DMS 273 (cell line): ENCODE data around the gene TUBGCP5.
"Not testable (repeated sequence)": the region's sequence is repeated elsewhere in the genome, so short reads cannot be mapped to it uniquely, and the experiment has no call there.

Experiments
- DNase-seq: peaks from one replicate; lab custom pipeline; 2025; ENCODE audit not compliant: unreplicated experiment; lab: John Stamatoyannopoulos, UW

Gene TUBGCP5

DNA sequence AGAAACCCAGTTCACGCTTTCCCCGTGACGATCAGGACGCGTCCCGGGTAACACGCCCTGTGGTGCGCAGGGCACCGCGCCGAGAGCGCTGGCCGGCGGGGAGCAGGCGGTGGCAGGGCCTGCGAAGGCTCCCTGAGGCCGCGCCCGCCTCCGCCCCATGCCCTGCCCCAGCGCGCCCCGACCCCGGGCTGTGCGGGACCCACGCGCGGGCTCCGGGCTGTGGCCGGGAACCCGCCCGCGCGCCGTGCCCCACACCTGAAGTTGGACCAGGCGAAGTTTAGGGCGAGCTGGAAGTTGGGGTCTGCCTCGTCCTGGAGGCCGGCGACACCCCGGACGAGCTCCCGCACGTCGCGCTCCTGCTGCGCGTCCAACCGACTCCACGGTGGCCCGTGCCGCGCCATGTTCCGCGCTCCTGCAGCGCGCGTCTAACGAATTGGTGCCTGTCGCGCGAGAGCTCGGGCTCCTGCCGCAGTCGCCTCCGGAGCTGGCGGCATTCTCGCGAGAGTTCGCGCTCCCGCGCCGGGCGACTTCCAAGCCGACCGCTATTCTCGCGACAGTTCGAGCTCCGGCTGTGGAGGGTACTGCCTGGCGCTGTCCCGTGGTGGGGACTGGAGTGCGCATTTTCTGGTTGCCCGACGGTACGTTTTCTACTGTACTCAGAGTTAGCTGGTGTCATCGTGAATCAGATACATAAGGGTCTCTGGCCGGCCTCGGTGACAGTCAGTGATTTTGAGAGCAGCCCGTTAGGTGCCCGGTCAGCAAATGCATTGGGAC, at the start of gene TUBGCP5:
Gene TUBGCP5, minus strand, starts transcription at position 427 of the 774 bp plus-strand sequence. Its CDS starts 26 bp downstream, at position 401.
- DNase-seq = peak; percentile 97

DNA sequence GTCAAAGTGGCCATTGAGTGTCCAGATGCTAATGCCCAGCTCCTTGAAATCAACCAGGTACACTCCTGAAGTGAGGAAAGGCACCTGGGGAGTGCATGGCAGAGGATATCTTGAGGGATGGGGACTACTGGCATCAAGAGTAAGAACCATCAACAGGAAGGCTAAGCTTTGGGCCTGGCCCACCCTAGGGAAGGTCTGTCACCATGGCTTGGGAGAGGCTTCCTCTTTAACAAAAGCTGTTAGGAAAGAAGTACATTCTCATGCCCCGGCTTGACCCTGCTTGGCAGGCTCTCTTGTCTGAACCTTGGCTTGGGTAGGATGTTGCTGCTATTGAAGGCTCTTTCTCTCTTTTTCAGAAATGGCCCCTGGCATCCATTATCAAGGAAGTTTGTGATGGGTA, 43.7 kb upstream of the TUBGCP5 start:
- DNase-seq = no peak

DNA sequence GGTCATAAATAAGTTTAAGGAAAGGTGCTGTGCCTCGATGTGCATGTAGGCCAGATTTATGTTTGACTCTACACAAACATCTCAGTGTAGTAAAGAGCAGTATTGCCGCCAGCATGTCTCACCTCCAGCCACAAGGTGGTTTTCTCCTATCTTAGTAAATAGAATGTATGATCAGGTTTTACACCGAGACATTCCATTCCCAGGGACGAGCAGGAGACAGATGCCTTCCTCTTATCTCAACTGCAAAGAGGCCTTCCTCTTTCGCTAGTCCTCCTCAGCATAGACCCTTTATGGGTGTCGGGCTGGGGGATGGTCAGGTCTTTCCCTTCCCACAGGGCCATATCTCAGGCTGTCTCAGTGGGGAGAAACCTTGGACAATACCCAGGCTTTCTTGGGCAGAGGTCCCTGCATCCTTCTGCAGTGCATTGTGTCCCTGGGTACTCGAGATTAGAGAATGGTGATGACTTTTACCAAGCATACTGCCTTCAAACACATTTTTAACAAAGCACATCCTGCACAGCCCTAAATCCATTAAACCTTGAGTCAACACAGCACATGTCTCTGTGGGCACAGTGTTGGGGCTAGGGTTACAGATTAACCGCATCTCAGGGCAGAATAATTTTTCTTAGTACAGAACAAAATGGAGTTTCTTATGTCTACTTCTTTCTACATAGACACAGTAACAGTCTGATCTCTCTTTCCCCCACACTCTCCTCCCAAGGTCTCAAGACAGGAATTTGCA, 42.8 kb upstream of the TUBGCP5 start:
- DNase-seq = not testable (repeated sequence)

DNA sequence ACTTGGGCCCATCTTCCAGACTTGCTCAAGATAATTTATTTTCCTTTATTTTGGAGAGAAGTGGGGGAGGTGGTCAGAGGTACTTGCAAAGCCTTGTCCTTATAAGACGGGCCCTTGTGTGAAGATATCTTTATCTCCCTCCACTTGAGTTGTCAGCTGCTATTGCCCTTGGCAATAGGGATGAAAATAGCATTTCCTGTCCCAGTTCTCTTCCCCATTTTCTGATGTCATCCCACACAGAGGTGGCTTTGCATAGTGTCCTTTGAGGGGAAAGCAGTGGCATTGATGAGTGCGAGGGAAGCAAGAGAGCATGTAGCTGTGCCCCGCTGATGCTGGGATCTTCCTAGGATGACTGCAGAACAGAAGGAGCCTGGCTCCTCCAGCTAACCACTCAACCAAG, 41.9 kb upstream of the TUBGCP5 start:
- DNase-seq = no peak

DNA sequence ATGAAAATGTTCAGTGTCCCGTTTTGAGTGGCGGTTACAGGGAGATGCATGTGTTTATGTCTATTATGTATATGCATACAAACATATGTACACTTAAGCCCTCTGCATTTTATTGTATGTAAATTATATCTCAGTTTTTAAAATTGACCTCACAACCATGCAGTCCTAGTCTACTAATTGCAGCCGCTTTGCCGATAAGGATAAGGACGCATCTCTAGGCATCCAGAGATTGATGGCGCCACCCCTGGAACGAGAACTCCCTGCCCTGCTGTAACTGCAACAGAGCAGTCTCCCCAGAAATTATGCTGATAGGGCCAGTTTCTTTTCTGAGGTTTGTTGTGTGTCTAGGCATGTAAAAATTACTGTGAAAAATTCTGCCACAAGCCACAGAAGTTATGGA, 40.4 kb upstream of the TUBGCP5 start:
- DNase-seq = no peak

DNA sequence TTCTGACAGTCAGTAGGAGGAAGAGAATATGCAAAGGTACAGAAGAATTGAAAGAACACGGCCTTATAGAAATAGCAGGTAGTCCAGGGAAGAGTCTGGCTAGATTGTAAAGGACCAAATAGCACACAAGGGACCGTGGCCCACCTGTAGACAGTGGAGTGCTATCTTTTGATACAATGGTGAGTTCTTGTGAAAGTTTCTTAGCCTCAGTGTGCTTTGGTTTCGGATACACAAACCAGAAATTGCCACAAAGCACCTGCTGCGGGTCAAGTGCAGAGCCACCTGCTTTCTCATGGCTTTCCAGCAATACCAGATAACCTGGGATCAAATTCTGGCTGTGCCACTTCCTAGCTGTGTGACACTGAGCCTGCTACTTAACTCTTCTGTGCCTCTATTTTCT, 36.6 kb upstream of the TUBGCP5 start:
- no peak for DNase-seq

DNA sequence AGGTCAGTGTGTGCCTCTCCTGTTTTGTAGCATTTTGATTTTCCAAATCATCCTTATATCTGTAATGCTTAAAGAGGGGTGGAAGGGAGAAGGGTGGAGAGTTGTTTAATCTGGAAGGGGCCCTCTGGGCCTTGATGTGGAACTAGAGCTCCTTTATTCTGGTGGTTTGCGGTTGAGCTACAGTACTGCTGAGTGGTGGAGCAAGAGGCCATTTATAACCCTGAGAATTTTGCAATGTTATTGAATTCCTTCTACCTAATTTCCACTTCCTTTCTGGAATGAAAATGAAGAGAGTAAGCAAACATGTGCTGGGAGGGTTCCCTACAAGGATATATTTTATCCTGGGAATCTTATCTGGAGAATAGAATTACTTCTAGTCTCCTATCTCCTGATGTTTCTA, 35.3 kb upstream of the TUBGCP5 start:
- DNase-seq = no peak

DNA sequence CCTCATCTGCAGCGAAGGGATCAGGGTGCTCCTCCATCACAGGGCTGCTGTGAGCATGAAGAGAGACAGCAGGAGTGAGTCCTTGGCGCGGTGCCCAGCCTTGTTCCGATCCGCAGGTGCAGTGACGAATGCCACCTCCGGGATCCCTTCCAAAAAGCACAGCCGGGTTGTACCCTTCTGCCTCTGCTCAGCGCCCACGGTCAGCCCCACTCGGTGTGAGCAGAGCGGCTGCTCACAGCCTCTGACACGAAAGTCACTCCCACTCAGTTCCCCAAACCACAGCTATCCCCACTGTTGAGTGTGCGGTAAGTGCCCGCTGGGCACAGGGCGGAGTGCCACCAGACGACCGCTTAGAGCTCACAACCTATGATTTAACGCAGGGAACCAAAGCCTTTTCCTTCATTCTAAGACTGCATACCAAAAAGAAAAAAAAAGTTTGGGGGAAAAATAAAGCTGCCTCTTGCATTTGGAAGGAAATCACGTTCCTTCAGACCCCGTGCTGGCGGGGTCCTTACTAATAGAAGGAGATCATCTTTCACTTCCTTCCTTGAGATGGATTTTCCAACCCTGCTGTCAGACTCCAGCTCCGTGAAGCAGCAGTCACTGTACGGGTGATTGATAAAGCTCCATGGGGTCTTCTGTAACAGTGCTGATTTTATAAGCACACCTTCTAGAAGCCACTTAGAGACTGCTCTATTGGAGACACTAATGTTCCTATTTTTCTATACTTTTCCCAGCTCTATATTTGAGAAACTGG, 34.7 kb upstream of the TUBGCP5 start:
- peak; percentile 55 for DNase-seq

DNA sequence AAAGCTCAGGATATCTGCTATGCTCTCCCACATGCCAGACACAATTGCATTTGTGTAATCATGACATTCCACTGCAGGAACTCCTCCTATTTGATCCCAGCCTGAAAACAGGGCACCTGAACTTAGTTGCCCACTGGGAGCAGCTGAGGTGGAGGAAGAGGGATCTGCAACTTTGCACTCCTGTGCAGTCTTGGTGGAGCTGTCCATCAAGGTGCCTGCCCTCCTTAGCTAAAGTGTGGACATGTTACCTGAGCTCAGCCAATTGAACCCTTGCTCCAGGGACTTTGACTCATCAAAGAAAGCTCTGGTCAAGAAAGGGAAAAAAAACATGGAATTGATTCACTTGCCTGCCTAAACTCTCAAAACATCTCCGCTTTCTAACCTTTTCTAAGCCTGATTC, 33.3 kb upstream of the TUBGCP5 start:
- DNase-seq = no peak

DNA sequence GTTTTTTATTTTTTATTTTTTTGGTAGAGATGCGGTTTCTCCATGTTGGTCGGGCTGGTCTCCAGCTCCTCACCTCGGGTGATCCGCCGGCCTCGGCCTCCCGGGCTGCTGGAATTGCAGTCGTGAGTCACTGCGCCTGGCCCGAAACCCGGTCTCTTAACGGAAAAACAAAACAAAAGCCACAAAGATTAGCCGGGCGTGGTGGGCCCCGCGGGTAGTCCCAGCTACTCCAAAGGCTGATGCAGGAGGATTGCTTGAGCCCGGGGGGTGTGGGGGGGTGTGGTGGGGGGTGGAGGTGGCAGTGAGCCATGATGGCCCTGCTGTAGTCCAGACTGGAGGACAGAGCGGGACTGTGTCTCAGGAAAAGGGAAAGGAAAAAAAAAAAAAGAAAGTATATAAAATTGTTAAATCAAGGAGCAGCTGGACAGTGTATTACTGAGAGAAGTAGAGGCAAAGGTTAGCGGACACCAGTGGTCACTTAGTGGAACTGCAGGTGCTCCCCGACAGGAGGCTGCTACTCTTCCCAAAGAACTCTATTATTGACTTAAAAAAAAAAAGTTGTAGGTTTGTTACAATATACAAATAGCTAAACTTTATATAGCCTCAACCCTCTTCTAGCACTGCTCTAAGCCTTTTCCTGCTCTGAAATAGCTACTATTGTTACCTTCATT, 30.3 kb upstream of the TUBGCP5 start:
- peak; percentile 4 for DNase-seq

DNA sequence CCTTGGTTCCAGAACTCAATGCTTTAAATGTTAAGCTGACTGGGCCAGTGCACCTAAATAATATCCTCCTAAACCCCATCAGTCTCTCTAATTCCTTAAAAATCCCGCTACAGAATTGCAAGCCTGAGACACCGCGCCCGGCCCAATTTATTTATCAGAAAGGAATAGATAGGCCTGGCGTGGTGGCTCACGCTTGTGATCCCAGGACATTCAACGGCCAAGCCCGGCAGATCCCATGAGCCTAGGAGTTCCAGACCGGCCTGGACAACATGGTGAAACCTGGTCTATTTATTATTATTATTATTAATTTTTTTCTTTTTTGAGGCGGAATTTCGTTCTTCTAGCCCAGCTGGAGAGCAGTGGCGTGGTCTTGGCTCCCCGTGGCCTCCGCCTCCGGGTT, 28.0 kb upstream of the TUBGCP5 start:
- DNase-seq = no peak

DNA sequence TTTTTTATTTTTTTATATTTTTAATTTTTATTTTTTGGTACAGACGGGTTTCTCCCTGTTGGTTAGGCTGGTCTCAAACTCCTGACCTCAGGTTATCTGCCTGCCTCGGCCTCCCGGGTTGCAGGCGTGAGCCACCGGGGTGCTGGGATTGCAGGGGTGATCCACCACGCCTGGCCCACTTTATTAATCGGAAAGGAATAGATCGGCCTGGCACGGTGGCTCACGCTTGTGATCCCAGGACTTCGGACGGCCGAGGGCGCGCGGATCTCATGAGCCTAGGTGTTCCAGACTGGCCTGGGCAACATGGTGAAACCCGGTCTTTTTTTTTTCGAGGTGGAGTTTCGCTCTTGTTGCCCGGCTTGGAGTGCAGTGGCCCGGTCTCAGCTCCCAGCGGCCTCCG, 26.5 kb upstream of the TUBGCP5 start:
- no peak for DNase-seq

DNA sequence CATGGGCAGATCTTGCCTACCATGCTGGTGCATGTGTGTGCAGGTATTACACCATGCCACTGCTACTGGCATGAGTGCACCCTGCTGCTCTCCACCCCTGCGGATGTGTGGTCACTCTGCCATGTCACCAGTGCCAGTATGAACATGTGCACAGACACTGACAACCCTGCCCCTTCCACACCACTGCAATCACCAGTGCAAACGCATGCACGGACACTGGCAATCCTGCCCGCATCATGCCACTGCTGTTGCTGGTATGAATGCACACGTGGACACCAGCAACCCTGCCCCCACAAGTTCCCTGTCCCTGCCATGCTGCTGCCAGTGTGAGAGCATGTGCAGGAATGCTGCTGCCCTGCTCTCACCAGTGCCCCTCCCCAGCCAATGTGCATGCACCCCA, 24.8 kb upstream of the TUBGCP5 start:
- no peak for DNase-seq

DNA sequence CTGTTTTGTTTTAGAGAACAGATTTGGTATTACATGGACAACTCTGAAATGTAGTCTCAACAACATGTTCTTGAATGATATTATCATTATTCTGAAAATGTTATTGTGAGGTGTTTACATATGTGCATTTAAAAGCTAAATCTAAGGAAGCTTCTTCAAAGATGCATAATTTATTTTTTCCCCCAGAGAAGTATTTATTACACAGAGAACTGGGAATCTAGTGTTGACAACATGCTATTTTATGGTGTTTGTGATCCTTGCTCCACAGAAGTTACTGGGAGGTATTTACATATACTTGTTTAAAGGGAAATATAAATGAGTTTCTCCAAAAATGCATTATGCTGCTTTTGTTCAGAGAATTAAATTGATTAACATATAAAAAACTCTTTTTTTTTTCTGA, 18.3 kb upstream of the TUBGCP5 start:
- DNase-seq = no peak

DNA sequence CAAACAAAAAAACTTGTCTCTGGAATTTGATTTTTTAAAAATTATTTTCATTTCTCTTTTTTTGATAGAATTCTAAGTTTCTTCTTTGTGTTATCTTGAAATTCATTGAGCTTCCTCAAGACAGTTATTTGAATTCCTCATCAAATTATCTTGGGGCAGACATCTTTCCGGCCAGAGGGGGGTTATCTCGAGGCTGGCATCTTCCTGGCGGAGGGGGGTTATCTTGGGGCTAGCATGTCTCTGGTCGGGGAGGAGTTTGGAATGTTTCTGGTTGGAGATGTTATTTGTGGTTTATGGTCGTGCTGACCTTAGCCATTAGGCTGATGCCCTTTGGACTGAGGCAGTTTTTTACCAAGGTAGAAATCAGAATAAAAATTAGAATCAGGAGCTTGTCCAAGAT, 15.9 kb upstream of the TUBGCP5 start:
- DNase-seq = no peak

DNA sequence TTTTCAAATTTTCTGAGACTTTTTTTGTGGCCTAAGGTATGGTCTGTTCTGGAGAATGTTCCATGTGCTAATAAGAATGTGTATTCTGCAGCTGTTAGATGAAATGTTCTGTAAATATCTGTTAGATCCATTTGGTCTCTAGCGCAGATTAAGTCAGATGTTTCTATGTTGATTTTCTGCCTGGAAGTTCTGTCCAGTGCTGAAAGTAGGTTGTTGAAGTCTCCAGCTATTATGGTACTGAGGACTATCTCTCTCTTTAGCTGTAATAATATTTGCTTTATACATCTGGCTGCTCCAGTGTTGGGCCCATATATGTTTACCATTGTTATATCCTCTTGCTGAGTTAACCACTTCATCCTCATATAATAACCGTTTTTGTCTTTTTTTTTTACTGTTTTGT, 13.2 kb upstream of the TUBGCP5 start:
- no peak for DNase-seq

DNA sequence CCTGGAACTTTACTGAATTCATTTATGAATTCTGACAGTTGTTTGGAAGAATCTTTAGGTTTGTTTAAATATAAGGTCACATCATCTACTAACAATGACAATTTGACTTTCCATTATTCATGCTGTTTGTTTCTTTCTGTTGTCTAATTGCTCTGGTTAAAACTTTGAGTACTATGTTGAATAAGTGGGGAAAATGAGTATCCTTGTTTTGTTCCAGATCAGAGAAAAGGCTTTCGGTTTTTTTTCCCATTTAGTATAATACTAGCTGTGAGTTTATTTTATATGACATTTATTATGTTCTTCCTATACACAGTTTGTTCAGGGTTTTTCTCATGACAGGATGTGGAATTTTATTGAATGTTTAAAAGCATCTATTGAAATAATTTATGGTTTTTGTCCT, 11.3 kb upstream of the TUBGCP5 start:
- DNase-seq = no peak

DNA sequence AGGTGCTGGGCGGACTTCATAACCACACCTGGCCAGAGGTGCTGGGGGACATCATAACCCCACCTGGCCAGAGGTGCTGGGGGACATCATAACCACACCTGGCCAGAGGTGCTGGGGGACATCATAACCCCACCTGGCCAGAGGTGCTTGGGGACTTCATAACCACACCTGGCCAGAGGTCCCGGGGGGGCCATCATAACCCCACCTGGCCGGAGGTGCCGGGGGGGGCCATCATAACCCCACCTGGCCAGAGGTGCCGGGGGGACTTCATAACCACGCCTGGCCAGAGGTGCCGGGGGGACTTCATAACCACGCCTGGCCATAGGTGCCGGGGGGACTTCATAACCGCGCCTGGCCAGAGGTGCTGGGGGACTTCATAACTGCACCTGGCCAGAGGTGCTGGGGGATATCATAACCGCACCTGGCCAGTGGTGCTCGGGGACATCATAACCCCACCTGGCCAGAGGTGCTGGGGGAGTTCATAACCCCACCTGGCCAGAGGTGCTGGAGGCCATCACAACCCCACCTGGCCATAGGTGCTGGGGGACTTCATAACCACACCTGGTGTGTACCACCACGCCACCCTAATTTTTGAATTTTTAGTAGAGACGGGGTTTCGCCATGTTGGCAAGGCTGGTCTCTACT, 10.7 kb upstream of the TUBGCP5 start:
- DNase-seq = no peak

DNA sequence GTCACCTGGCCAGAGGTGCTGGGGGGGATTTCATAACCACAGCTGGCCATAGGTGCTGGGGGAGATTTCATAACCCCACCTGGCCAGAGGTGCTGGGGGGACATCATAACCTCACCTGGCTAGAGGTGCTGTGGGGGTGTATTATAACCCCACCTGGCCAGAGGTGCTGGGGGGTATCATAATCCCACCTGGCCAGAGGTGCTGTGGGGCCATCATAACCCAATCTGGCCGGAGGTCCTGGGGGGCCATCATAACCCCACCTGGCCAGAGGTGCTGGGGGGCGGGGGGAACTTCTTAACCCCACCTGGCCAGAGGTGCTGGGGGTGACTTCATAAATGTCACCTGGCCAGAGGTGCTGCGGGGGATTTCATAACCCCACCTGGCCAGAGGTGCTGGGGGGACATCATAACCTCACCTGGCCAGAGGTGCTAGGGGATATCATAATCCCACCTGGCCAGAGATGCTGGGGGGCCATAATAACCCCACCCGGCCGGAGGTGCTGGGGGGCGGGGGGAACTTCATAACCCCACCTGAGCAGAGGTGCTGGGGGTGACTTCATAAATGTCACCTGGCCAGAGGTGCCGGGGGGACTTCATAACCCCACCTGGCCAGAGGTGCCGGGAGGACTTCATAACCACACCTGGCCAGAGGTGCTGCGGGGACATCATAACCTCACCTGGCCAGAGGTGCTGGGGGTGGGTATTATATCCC, 9.4 kb upstream of the TUBGCP5 start:
- not testable (repeated sequence) for DNase-seq

DNA sequence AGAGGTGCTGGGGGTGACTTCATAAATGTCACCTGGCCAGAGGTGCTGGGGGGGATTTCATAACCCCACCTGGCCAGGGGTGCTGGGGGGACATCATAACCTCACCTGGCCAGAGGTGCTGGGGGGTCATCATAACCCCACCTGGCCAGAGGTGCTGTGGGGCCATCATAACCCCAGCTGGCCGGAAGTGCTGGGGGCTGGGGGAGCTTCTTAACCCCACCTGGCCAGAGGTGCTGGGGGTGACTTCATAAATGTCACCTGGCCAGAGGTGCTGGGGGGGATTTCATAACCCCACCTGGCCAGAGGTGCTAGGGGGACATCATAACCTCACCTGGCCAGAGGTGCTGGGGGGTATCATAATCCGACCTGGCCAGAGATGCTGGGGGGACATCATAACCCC, 4.6 kb upstream of the TUBGCP5 start:
- DNase-seq = not testable (repeated sequence)
